Mesothelial cell of epicardium (in vitro differentiated cells): ENCODE data around the gene ULK4. TPM values are rescaled to one million over a fixed set of nuclear protein-coding genes. Genes with fewer than 3 reads are reported as not detected.

Source experiments
- DNase-seq, 2 experiments: peaks; one replicate each; pipeline ENCODE4 v3.0.0; 2021; ENCODE audit warnings: low spot score in 2 of 2; ENCODE audit not compliant: unreplicated experiment in 2 of 2
- H3K27ac Mint-ChIP-seq: 2 replicates; pipeline ENCODE4 v1.8.0; 2021; ENCODE audit warnings: mixed read lengths
- H3K27me3 Mint-ChIP-seq: 2 replicates; pipeline ENCODE4 v1.8.0; 2021; ENCODE audit warnings: low read depth, mixed read lengths
- H3K36me3 Mint-ChIP-seq: 2 replicates; pipeline ENCODE4 v1.8.0; 2021; ENCODE audit warnings: mixed read lengths
- H3K4me1 Mint-ChIP-seq: 2 replicates; pipeline ENCODE4 v1.8.0; 2021; ENCODE audit warnings: mixed read lengths
- H3K4me3 Mint-ChIP-seq: 2 replicates; pipeline ENCODE4 v1.8.0; 2021; ENCODE audit warnings: mild to moderate bottlenecking, moderate library complexity, mixed read lengths
- H3K9me3 Mint-ChIP-seq: 2 replicates; pipeline ENCODE4 v1.8.0; 2021; ENCODE audit warnings: mixed read lengths
- CTCF ChIP-seq: fragments of 200-600 bp; sonication (generic); IDR thresholded peaks from one replicate; pipeline ENCODE4 v1.5.0; 2021; ENCODE audit warnings: antibody characterized with exemption; ENCODE audit not compliant: unreplicated experiment
- total RNA-seq: library from RNA; stranded (reverse); gene quantifications from 3 replicates; pipeline ENCODE4 v1.2.1, GENCODE V29; 2021

ULK4 gene
- total RNA-seq, 1 donor from 2014 or later: 10.7 TPM

GRCh38 chr3:41209646-41210045 is 752.3 kb downstream of the ULK4 start:
- no peak overlapping the region for H3K27ac Mint-ChIP-seq
- H3K4me3 Mint-ChIP-seq: no peak overlapping the region
- H3K27me3 Mint-ChIP-seq: no peaks in the 10 kb centered on the region
- peaks cover 16% of the 10 kb centered on the region for H3K36me3 Mint-ChIP-seq
- DNase-seq: no peak
- TF ChIP-seq CTCF: no peak
- peaks cover 9% of the 10 kb centered on the region for H3K9me3 Mint-ChIP-seq
- peaks cover 65% of the 10 kb centered on the region for H3K4me1 Mint-ChIP-seq

- Mint-ChIP-seq H3K27ac (peak overlapping the region; percentile 7), H3K36me3 (peaks cover 16% of the 10 kb centered on the region), H3K4me1 (peaks cover 68% of the 10 kb centered on the region), H3K27me3 (no peaks in the 10 kb centered on the region), H3K4me3 (no peak overlapping the region), H3K9me3 (peaks cover 9% of the 10 kb centered on the region)
- no peak for TF ChIP-seq CTCF
- DNase-seq: no peak
These were observed 753.2 kb downstream of the ULK4 start for GRCh38 chr3:41208507-41209220.

- no peak for DNase-seq
These were observed 754.5 kb downstream of the ULK4 start for GRCh38 chr3:41207355-41207754.

GRCh38 chr3:41205591-41205990 is 756.3 kb downstream of the ULK4 start:
- DNase-seq: no peak
- no peak overlapping the region for H3K27ac Mint-ChIP-seq
- H3K36me3 Mint-ChIP-seq: peaks cover 5% of the 10 kb centered on the region
- TF ChIP-seq CTCF: no peak
- H3K4me1 Mint-ChIP-seq: peaks cover 83% of the 10 kb centered on the region
- peaks cover 4% of the 10 kb centered on the region for H3K9me3 Mint-ChIP-seq
- H3K27me3 Mint-ChIP-seq: no peaks in the 10 kb centered on the region
- H3K4me3 Mint-ChIP-seq: no peak overlapping the region

More at GRCh38 chr3:41207355-41207754, 754.5 kb downstream of the ULK4 start:
- no peak for TF ChIP-seq CTCF
- peaks cover 16% of the 10 kb centered on the region for H3K36me3 Mint-ChIP-seq
- peak overlapping the region; percentile 39 for H3K27ac Mint-ChIP-seq
- H3K9me3 Mint-ChIP-seq: peaks cover 9% of the 10 kb centered on the region
- peak overlapping the region; percentile 5 for H3K4me3 Mint-ChIP-seq
- H3K4me1 Mint-ChIP-seq: peaks cover 67% of the 10 kb centered on the region
- no peaks in the 10 kb centered on the region for H3K27me3 Mint-ChIP-seq

GRCh38 chr3:41204369-41204768 is 757.5 kb downstream of the ULK4 start:
- Mint-ChIP-seq H3K27me3 (no peaks in the 10 kb centered on the region), H3K9me3 (peaks cover under 1% of the 10 kb centered on the region), H3K36me3 (peaks cover 2% of the 10 kb centered on the region), H3K4me1 (peaks cover 83% of the 10 kb centered on the region), H3K4me3 (no peak overlapping the region), H3K27ac (no peak overlapping the region)
- DNase-seq: no peak
- TF ChIP-seq CTCF: no peak
